NCI-H2227 treated with DMSO at 0.1 percent for 48 hours (cell line): Measurements from ENCODE around the gene SIGLEC12.

Experiments used
- DNase-seq: peaks from one replicate; lab custom pipeline; 2025; lab: John Stamatoyannopoulos, UW

The SIGLEC12 gene

DNA sequence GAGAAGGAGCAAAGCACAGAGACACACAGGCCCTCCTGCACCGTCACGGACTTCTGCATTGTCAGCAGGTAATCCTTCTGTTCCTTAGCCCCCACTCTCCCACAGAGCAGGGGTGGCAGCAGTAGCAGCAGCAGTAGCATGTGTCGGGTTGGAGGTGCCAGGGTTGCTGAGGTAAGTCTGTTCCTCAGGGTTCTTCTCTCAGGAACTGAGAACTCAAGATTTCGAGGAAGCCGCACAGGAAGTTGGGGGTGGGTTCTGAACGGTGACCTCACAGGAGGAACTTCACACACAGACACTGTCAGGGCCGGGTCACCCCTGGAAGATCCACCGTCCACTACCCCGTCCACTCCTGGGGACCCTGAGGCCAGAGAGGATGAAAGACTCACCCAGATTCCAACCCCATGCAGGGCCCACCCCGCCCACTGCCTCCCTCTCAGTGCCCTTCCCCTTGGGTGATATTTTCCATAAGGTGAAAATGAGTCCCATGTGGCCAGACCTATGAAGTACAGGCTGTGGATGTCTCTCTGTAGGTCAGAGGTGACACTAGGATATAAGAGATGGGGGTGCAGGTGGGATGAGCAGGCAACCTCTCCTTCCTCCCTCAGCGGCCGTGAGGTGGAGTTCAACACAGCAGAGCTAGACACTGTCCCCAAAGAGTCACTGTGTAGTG lies at the start of gene SIGLEC12:
Gene SIGLEC12, minus strand, starts transcription at position 207 of the 670 bp plus-strand sequence. Its CDS starts 67 bp downstream, at position 140.
- DNase-seq = no peak

DNA sequence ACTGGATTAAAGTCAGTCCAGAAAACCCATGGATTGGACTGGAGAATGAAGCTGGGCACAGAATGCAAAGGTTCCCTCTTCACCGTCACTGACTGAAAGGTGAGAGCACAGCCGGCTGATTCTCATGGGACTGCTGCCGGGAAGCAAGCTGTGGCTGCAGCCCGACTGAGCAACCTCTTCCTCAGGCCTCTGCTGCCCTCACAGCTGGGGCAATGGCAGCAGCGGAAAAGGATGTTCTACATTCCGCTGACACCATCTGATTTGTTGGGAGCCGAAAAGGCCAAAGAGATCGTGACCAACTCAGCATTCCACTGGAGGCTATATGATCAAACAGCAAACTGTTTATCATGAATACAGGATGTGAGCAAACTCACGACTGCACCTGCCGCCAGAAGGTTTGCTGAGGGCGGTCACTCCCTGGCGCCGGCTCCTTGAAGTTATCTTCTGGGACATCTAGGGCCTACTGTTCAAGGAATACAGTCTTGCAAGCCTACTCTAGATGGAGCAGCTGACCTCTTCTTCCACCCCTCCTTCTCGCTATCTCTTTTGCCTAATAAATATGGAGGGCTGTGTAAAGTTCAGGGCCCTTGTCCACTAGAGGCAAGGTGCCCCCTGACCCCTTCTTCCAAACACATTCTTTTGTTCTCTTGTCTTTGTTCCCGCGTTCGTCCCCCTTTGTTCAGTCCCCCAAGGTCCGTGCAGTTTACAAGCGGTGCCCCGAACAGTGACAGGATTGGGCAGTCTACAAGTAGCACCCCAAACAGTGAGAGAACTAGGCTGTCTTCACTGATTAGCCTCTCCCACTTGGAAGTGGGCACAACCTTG lies 49.5 kb upstream of the SIGLEC12 start:
- DNase-seq = no peak

GRCh38 chr19:51549533-51550324 lies 48.1 kb upstream of the SIGLEC12 start:
- DNase-seq = no peak

DNA sequence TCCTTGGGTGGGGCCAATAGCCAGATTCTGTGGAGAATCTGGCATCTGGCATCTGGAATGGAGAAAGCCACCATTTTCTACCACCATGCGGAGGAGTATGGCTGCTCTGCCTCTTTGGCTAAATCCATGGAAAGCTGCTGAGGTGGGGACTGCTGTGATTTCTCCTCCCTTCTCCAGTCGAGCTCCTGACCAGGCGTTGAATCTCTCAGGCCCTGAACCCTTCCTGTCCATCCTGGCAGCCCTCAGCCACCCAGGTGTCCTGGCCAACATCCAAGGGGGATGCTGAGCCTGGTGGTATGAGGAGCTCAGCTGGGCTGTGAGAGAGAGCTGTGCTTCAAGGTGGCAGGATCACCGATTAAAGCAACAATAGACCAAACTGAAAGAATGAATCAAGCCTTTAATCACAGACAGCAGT lies 47.3 kb upstream of the SIGLEC12 start:
- no peak for DNase-seq

DNA sequence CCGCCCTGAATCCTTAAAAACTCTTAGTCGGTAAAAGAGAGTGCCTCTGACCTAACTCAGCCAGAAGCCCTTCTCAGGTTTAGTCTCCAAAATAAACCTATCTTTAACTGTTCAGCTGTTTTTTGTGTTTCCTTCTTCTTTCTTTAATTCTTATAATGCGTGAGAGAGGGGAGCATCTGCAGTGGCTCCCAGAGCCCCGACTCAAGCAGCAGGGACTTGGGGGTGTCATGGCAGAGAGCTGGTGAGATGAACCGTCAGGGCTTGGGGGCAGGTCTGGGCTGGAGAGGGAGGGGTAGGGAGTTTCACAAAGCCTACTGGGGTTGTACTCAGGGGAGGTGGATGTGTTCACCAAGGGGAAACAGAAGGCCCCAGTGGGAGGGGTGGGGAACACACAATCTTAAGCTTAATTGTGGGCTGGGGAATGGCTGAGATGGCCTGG lies 46.6 kb upstream of the SIGLEC12 start:
- no peak for DNase-seq

GRCh38 chr19:51547397-51548212 lies 46.0 kb upstream of the SIGLEC12 start:
- no peak for DNase-seq

- DNase-seq = no peak
These were observed 45.2 kb upstream of the SIGLEC12 start for GRCh38 chr19:51546650-51547396.

- DNase-seq = no peak
These were observed 44.6 kb upstream of the SIGLEC12 start for GRCh38 chr19:51546107-51546649.

- DNase-seq = no peak
These were observed 42.4 kb upstream of the SIGLEC12 start for GRCh38 chr19:51544038-51544437.

DNA sequence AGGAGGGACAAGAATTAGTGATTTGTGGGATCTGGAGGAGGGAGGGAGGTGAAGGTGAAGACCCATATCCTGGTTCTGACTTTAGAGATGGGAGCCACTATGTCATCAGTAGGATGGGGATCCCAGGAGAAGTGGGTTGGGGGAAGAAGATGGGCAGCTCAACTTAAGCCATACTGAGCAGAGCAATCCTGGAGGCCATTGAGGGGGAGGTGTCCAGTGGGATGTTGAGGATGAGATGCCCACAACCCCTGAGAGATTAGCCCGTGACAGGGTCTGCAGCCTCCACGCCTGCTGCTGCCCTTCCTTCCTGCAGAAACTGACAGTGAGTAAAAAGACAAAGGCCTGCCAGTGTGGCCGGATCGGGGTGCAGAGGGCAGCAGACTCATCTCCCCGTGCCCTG lies 41.1 kb upstream of the SIGLEC12 start:
- DNase-seq = no peak

- DNase-seq = no peak
These were observed 40.1 kb upstream of the SIGLEC12 start for GRCh38 chr19:51541458-51542357.

- no peak for DNase-seq
These were observed 38.3 kb upstream of the SIGLEC12 start for GRCh38 chr19:51539821-51540366.

DNA sequence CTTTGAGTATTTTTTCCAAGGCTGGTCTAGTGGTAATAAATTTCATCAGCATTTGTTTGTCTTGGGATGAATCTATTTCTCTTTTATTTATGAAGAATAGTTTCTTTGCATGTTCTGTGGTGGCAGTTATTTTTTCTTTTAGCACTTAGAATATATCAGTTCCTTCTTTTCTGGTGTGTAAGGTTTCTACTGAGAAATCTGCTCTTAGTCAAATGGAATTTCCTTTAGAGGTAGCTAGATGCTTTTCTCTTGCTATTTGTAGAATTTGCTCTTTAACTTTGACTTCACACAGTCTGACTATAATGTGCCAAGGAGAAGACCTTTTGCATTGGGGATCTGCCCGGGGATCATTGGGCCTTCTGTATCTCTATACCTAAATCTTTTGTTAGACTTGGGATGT lies 33.9 kb upstream of the SIGLEC12 start:
- DNase-seq = no peak

GRCh38 chr19:51531349-51532315 lies 30.0 kb upstream of the SIGLEC12 start, which contains the start of gene SIGLEC6:
Gene SIGLEC6 (minus strand): TSS chr19:51531670. CDS start chr19:51531648, 22 bp downstream.
- no peak for DNase-seq

- no peak for DNase-seq
These were observed 29.0 kb upstream of the SIGLEC12 start for GRCh38 chr19:51530616-51531015.

DNA sequence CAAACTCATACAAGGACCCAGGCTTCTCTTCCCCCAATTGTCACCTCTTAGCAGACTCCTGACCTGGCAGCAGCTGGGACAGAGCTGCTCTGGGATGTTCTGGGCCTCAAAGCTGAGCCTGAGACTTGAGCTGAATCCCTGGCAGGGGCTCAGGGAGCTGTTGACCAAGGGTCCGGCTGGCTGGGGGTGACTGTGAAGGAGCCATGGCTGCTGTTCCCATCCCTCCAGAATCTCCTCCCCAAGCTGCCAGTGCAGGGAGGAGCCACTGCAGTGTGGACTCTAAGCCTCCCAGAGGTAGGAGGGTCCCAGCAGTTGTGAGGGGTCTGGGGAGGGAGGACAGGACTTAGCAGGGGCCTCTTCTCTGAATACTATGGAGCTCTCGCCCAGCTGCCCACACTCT lies 27.7 kb upstream of the SIGLEC12 start:
- no peak for DNase-seq

GRCh38 chr19:51525651-51526050 lies 24.1 kb upstream of the SIGLEC12 start:
- no peak for DNase-seq
